Liver (tissue), 9 donors: ENCODE results near the gene LRRC10B. TPM values are rescaled to one million over a fixed set of nuclear protein-coding genes. Genes with fewer than 3 reads are reported as not detected.

Experiments
- DNase-seq: peaks from one replicate; pipeline ENCODE4 v3.0.0-alpha.2; 2017; ENCODE audit warnings: low spot score
- H3K27ac ChIP-seq, 2 donors: one replicate each; pipeline ENCODE4 v1.7.0; 2013; ENCODE audit warnings: inconsistent platforms in 2 of 2, low read length in 2 of 2, control low read depth in 1 of 2, low read depth in 1 of 2, mild to moderate bottlenecking in 1 of 2
- H3K27me3 ChIP-seq, 4 donors: one replicate each; pipeline versions ENCODE4 v1.6.1 to v1.7.0; 2013; ENCODE audit warnings: low read length in 3 of 4, inconsistent platforms in 1 of 4, mild to moderate bottlenecking in 1 of 4, moderate library complexity in 1 of 4; ENCODE audit not compliant: control insufficient read depth in 4 of 4, insufficient read depth in 4 of 4
- H3K36me3 ChIP-seq, 4 donors: one replicate each; pipeline versions ENCODE4 v1.6.1 to v1.7.0; 2013; ENCODE audit warnings: low read length in 3 of 4, mild to moderate bottlenecking in 3 of 4, low read depth in 1 of 4, moderate library complexity in 1 of 4; ENCODE audit not compliant: control insufficient read depth in 4 of 4, insufficient read depth in 3 of 4
- H3K4me1 ChIP-seq, 4 donors: one replicate each; pipeline versions ENCODE4 v1.6.1 to v1.7.0; 2013; ENCODE audit warnings: low read length in 3 of 4, mild to moderate bottlenecking in 3 of 4, moderate library complexity in 1 of 4; ENCODE audit not compliant: control insufficient read depth in 4 of 4, insufficient read depth in 4 of 4
- H3K4me3 ChIP-seq, 3 donors: one replicate each; pipeline versions ENCODE4 v1.6.1 to v1.7.0; 2013; ENCODE audit warnings: low read length in 3 of 3, control low read depth in 1 of 3, low read depth in 1 of 3, mild to moderate bottlenecking in 1 of 3
- H3K9ac ChIP-seq, 2 donors: one replicate each; pipeline ENCODE4 v1.7.0; 2013; ENCODE audit warnings: low read length in 2 of 2, mild to moderate bottlenecking in 2 of 2, moderate library complexity in 2 of 2, control low read depth in 1 of 2, low read depth in 1 of 2
- H3K9me3 ChIP-seq, 4 donors: one replicate each; pipeline versions ENCODE4 v1.6.1 to v1.7.0; 2013; ENCODE audit warnings: low read length in 3 of 4; ENCODE audit not compliant: control insufficient read depth in 4 of 4
- EGR1 ChIP-seq, 2 donors: IDR thresholded peaks; 2 replicates each; pipeline ENCODE4 v1.6.1; 2016 to 2018; ENCODE audit warnings: antibody characterized with exemption in 2 of 2, low read depth in 2 of 2
- FOXA1 ChIP-seq: IDR thresholded peaks from 2 replicates; pipeline ENCODE4 v1.6.1; 2016; ENCODE audit warnings: antibody characterized with exemption
- FOXA2 ChIP-seq: IDR thresholded peaks from 2 replicates; pipeline ENCODE4 v1.6.1; 2016; ENCODE audit warnings: antibody characterized with exemption
- GABPA ChIP-seq, 2 donors: IDR thresholded peaks in 1 of 2; conservative IDR thresholded peaks in 1 of 2; 2 replicates each; pipeline ENCODE4 v1.6.1; 2016; ENCODE audit warnings: antibody characterized with exemption in 2 of 2, mild to moderate bottlenecking in 1 of 2, moderate library complexity in 1 of 2
- HNF4A ChIP-seq, 2 donors: conservative IDR thresholded peaks; 2 replicates each; pipeline ENCODE4 v1.6.1; 2016; ENCODE audit warnings: antibody characterized with exemption in 2 of 2, mild to moderate bottlenecking in 2 of 2
- HNF4G ChIP-seq: IDR thresholded peaks from 2 replicates; pipeline ENCODE4 v1.6.1; 2016; ENCODE audit warnings: antibody characterized with exemption
- JUND ChIP-seq, 2 donors: IDR thresholded peaks; 2 replicates each; pipeline ENCODE4 v1.6.1; 2016; ENCODE audit warnings: antibody characterized with exemption in 2 of 2
- MAX ChIP-seq: IDR thresholded peaks from 2 replicates; pipeline ENCODE4 v1.6.1; 2016; ENCODE audit warnings: antibody characterized with exemption
- NR2F2 ChIP-seq: IDR thresholded peaks from 2 replicates; pipeline ENCODE4 v1.6.1; 2016; ENCODE audit warnings: antibody characterized with exemption
- RAD21 ChIP-seq, 2 donors: IDR thresholded peaks; 2 replicates each; pipeline ENCODE4 v1.6.1; 2016; ENCODE audit warnings: antibody characterized with exemption in 2 of 2, mild to moderate bottlenecking in 2 of 2
- REST ChIP-seq: IDR thresholded peaks from 2 replicates; pipeline ENCODE4 v1.6.1; 2016; ENCODE audit warnings: antibody characterized with exemption, mild to moderate bottlenecking
- RXRA ChIP-seq, 2 donors: IDR thresholded peaks; 2 replicates each; pipeline ENCODE4 v1.6.1; 2017 to 2018; ENCODE audit warnings: antibody characterized with exemption in 2 of 2, mild to moderate bottlenecking in 1 of 2
- TAF1 ChIP-seq: conservative IDR thresholded peaks from 2 replicates; pipeline ENCODE4 v1.6.1; 2016; ENCODE audit warnings: antibody characterized with exemption, mild to moderate bottlenecking
- YY1 ChIP-seq: IDR thresholded peaks from 2 replicates; pipeline ENCODE4 v1.6.1; 2016; ENCODE audit warnings: antibody characterized with exemption, mild to moderate bottlenecking
- ZBTB33 ChIP-seq: IDR thresholded peaks from 2 replicates; pipeline ENCODE4 v1.6.1; 2016; ENCODE audit warnings: antibody characterized with exemption
- WGBS: extraction: QIAGEN DNeasy Blood & Tissue Kit; methylation state at CpG from one replicate; pipeline ENCODE4 v1.1.7; 2013; 5-methylcytosine and 5-hydroxymethylcytosine counted together
- polyA plus RNA-seq, 2 donors: library from polyadenylated mRNA; stranded (reverse) in 1 of 2; unstranded in 1 of 2; fragments of 200-250 nt in 1 of 2; fragments of >200 nt in 1 of 2; fragmentation: Nextera tagmentation in 1 of 2; extraction: Ambion mirVana in 1 of 2; gene quantifications; one replicate each; pipeline versions ENCODE4 v1.2.1 to v1.2.3, GENCODE V29; 2013 to 2015
- total RNA-seq, 2 donors: library from RNA; depleted of rRNA; stranded (reverse); fragments of >200 nt; gene quantifications; one replicate each; pipeline ENCODE4 v1.2.3, GENCODE V29; 2014
- TF ChIP-seq, protein P1 (sequence below): fragments of 150-350 bp; IDR thresholded peaks from 2 replicates; pipeline ENCODE4 v1.5.1; 2017; ENCODE audit warnings: improper control_type of control experiment, low read depth, low read length; ENCODE audit not compliant: missing input control
- TF ChIP-seq, protein P2 (sequence below): IDR thresholded peaks from 2 replicates; pipeline ENCODE4 v1.6.1; 2016; ENCODE audit warnings: antibody characterized with exemption
- donor health status: healthy.
- donor health status: healthy.
- donor health status: healthy.
- donor health status: healthy.
- donor health status: healthy.

The LRRC10B gene
- total and polyA plus RNA-seq, 4 donors: 0.03 to 0.08 TPM; not detected in 2

DNA sequence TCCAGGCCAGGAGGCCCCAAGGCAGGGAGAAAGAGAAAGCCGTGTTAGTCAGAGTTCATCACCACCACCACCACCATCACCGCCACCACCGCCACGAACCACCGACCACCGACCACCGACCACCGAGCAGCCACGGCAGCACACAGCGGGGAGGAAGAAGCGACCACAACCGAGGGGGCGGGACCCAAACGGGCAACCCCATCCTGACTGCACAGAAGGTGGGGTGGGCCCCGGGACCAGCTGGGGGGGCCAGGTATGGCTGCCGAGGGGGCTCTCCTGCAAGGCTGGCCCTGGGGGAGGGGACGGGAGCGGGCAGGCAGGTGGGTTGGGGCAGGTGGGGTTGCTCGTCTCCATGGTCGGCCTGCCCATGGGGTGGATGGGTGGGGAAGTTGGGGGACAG, 38.1 kb downstream of the LRRC10B start:
- Histone ChIP-seq H3K4me3 (no peak overlapping the region), H3K9me3 (no peaks in the 10 kb centered on the region), H3K27me3 (no peaks in the 10 kb centered on the region), H3K36me3 (no peaks in the 10 kb centered on the region), H3K9ac (no peak overlapping the region), H3K4me1 (peaks cover 5 to 10% (median 7%) of the 10 kb centered on the region in 4 donors), H3K27ac (no peak overlapping the region)
- 74% methylated on average over 20 of the region's 20 CpGs for WGBS
- DNase-seq: no peak
- TF ChIP-seq FOXA1 (no peak), JUND (IDR thresholded peaks at IDR 0.05) (no peak), EGR1 (IDR thresholded peaks at IDR 0.05; ENCODE audit: low read depth in 2 of 2) (no peak), RXRA (IDR thresholded peaks at IDR 0.05) (no peak), RAD21 (IDR thresholded peaks at IDR 0.05) (no peak), FOXA2 (no peak), REST (no peak), GABPA (IDR thresholded peaks at IDR 0.05 in 1 of 2, conservative IDR thresholded peaks at IDR 0.05 in 1 of 2) (no peak), TAF1 (no peak), YY1 (no peak), HNF4G (no peak), NR2F2 (no peak), ZBTB33 (no peak), HNF4A (conservative IDR thresholded peaks at IDR 0.05) (no peak)
- TF ChIP-seq, protein P1, sequence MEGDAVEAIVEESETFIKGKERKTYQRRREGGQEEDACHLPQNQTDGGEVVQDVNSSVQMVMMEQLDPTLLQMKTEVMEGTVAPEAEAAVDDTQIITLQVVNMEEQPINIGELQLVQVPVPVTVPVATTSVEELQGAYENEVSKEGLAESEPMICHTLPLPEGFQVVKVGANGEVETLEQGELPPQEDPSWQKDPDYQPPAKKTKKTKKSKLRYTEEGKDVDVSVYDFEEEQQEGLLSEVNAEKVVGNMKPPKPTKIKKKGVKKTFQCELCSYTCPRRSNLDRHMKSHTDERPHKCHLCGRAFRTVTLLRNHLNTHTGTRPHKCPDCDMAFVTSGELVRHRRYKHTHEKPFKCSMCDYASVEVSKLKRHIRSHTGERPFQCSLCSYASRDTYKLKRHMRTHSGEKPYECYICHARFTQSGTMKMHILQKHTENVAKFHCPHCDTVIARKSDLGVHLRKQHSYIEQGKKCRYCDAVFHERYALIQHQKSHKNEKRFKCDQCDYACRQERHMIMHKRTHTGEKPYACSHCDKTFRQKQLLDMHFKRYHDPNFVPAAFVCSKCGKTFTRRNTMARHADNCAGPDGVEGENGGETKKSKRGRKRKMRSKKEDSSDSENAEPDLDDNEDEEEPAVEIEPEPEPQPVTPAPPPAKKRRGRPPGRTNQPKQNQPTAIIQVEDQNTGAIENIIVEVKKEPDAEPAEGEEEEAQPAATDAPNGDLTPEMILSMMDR: no peak
- TF ChIP-seq, protein P2, sequence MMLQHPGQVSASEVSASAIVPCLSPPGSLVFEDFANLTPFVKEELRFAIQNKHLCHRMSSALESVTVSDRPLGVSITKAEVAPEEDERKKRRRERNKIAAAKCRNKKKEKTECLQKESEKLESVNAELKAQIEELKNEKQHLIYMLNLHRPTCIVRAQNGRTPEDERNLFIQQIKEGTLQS: no peak

DNA sequence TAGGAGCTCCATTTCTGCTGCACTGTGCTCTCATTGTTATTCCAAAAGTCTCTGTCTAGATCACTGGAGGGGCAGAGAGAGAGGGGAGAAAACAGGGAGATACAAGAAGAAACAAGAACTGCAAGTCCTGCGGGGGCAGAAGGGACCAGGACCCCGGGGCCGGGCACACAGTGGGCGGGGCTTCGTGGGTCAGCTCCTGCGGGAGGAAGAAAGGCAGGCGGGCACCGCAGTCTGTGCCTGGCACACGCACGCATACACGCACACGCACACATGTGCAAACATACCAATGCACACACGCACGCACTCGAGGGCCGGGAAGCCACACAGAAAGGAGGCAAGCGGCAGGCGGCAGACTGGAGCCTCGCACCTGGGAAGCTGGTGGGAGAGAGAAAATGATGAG, 38.7 kb downstream of the LRRC10B start:
- Histone ChIP-seq H3K36me3 (no peaks in the 10 kb centered on the region), H3K27ac (no peak overlapping the region), H3K9ac (no peak overlapping the region), H3K9me3 (no peaks in the 10 kb centered on the region), H3K27me3 (no peaks in the 10 kb centered on the region), H3K4me3 (no peak overlapping the region), H3K4me1 (peaks cover 5 to 10% (median 7%) of the 10 kb centered on the region in 4 donors)
- DNase-seq: no peak
- WGBS: 89% methylated on average over 19 of the region's 19 CpGs
- TF ChIP-seq REST: no peak
- TF ChIP-seq NR2F2: no peak
- TF ChIP-seq RAD21 (IDR thresholded peaks at IDR 0.05): no peak
- TF ChIP-seq RXRA (IDR thresholded peaks at IDR 0.05): no peak
- TF ChIP-seq FOXA2: no peak
- no peak for TF ChIP-seq FOXA1
- no peak for TF ChIP-seq GABPA (IDR thresholded peaks at IDR 0.05 in 1 of 2, conservative IDR thresholded peaks at IDR 0.05 in 1 of 2)
- no peak for TF ChIP-seq HNF4G
- no peak for TF ChIP-seq EGR1 (IDR thresholded peaks at IDR 0.05; ENCODE audit: low read depth in 2 of 2)
- no peak for TF ChIP-seq TAF1
- TF ChIP-seq, protein P2: no peak
- TF ChIP-seq ZBTB33: no peak
- no peak for TF ChIP-seq JUND (IDR thresholded peaks at IDR 0.05)
- TF ChIP-seq HNF4A (conservative IDR thresholded peaks at IDR 0.05): no peak
- TF ChIP-seq MAX: no peak
